ENCODE results near the gene SEC14L1.
A peak's percentile ranks its signal among the peaks of the same experiment; 100 is the strongest.

The SEC14L1 gene

GRCh38 chr17:77106874-77107358, 33.9 kb upstream of the SEC14L1 start:
- peak overlapping the region; percentile 61 for H3K4me3 ChIP-seq (ENCODE audit: low read length)
- peak; percentile 40 for TF ChIP-seq CTCF (IDR thresholded peaks at IDR 0.05; ENCODE audit: low read length)
- TF ChIP-seq EZH2 (optimal IDR thresholded peaks at IDR 0.05; ENCODE audit: low read depth, low read length), result no peak
- TF ChIP-seq EZH2phosphoT487 (IDR thresholded peaks at IDR 0.05; ENCODE audit: low read length), result no peak
- DNase-seq, result peak; percentile 78
- H3K36me3 ChIP-seq (replicated peaks; ENCODE audit: insufficient read depth, low read length), result no peaks in the 10 kb centered on the region
- peak overlapping the region; percentile 90 for H3K4me2 ChIP-seq (ENCODE audit: low read depth, low read length)
- H3K9me2 ChIP-seq (replicated peaks; ENCODE audit: insufficient read depth, low read length), result no peaks in the 10 kb centered on the region
- H3K79me2 ChIP-seq (ENCODE audit: low read length), result peaks cover 8% of the 10 kb centered on the region; the same call in 1 of the 2 replicates
- peak overlapping the region; percentile 2; the same call in 1 of the 2 replicates for H2AFZ ChIP-seq (ENCODE audit: low read length)
- H3F3A ChIP-seq (ENCODE audit: insufficient read depth, low read length), result peaks cover 44% of the 10 kb centered on the region
- H3K9me3 ChIP-seq (replicated peaks; ENCODE audit: insufficient read depth, low read length), result no peaks in the 10 kb centered on the region
- peak overlapping the region; percentile 89 for H3K9ac ChIP-seq (ENCODE audit: low read length)
- no peaks in the 10 kb centered on the region for H3K27me3 ChIP-seq (replicated peaks; ENCODE audit: insufficient read depth, low read length)
- peak overlapping the region; percentile 96 for H3K27ac ChIP-seq (ENCODE audit: low read length)
- no peaks in the 10 kb centered on the region for H4K20me1 ChIP-seq (ENCODE audit: insufficient read depth, low read length)
- H3K4me1 ChIP-seq (ENCODE audit: low read length), result peaks cover 36% of the 10 kb centered on the region

- peak overlapping the region; percentile 89 for H3K9ac ChIP-seq (ENCODE audit: low read length)
- H3K27ac ChIP-seq (ENCODE audit: low read length), result peak overlapping the region; percentile 96
- H3K27me3 ChIP-seq (replicated peaks; ENCODE audit: insufficient read depth, low read length), result no peaks in the 10 kb centered on the region
- TF ChIP-seq EZH2phosphoT487 (IDR thresholded peaks at IDR 0.05; ENCODE audit: low read length) (no peak), EZH2 (optimal IDR thresholded peaks at IDR 0.05; ENCODE audit: low read depth, low read length) (no peak), CTCF (IDR thresholded peaks at IDR 0.05; ENCODE audit: low read length) (no peak)
- H4K20me1 ChIP-seq (ENCODE audit: insufficient read depth, low read length), result no peaks in the 10 kb centered on the region
- peaks cover 8% of the 10 kb centered on the region; the same call in 1 of the 2 replicates for H3K79me2 ChIP-seq (ENCODE audit: low read length)
- H3K4me2 ChIP-seq (ENCODE audit: low read depth, low read length), result peak overlapping the region; percentile 90
- peak overlapping the region; percentile 61; the same call in 1 of the 2 replicates for H3K4me3 ChIP-seq (ENCODE audit: low read length)
- H3K36me3 ChIP-seq (replicated peaks; ENCODE audit: insufficient read depth, low read length), result no peaks in the 10 kb centered on the region
- peak; percentile 88 for DNase-seq
- H3F3A ChIP-seq (ENCODE audit: insufficient read depth, low read length), result peaks cover 44% of the 10 kb centered on the region
- 0 out of 2 replicates have a peak overlapping the region, but pooled peaks have one; percentile 2 for H2AFZ ChIP-seq (ENCODE audit: low read length)
- H3K9me2 ChIP-seq (replicated peaks; ENCODE audit: insufficient read depth, low read length), result no peaks in the 10 kb centered on the region
- H3K4me1 ChIP-seq (ENCODE audit: low read length), result peaks cover 36% of the 10 kb centered on the region
- H3K9me3 ChIP-seq (replicated peaks; ENCODE audit: insufficient read depth, low read length), result no peaks in the 10 kb centered on the region
Observed at GRCh38 chr17:77107506-77108433, 33.0 kb upstream of the SEC14L1 start.

- H3K4me3 ChIP-seq (ENCODE audit: low read length), result peak overlapping the region; percentile 30; the same call in 1 of the 2 replicates
- H2AFZ ChIP-seq (ENCODE audit: low read length), result peak overlapping the region; percentile 18
- no peaks in the 10 kb centered on the region for H3K9me3 ChIP-seq (replicated peaks; ENCODE audit: insufficient read depth, low read length)
- TF ChIP-seq EZH2phosphoT487 (IDR thresholded peaks at IDR 0.05; ENCODE audit: low read length) (no peak), EZH2 (optimal IDR thresholded peaks at IDR 0.05; ENCODE audit: low read depth, low read length) (no peak), CTCF (IDR thresholded peaks at IDR 0.05; ENCODE audit: low read length) (no peak)
- H3K9ac ChIP-seq (ENCODE audit: low read length), result peak overlapping the region; percentile 34
- H3K4me1 ChIP-seq (ENCODE audit: low read length), result peaks cover 36% of the 10 kb centered on the region
- H3K27me3 ChIP-seq (replicated peaks; ENCODE audit: insufficient read depth, low read length), result no peaks in the 10 kb centered on the region
- no peaks in the 10 kb centered on the region for H3K36me3 ChIP-seq (replicated peaks; ENCODE audit: insufficient read depth, low read length)
- H3K79me2 ChIP-seq (ENCODE audit: low read length), result peaks cover 8% of the 10 kb centered on the region; the same call in 1 of the 2 replicates
- no peaks in the 10 kb centered on the region for H4K20me1 ChIP-seq (ENCODE audit: insufficient read depth, low read length)
- DNase-seq, result peak; percentile 23
- peaks cover 44% of the 10 kb centered on the region for H3F3A ChIP-seq (ENCODE audit: insufficient read depth, low read length)
- H3K4me2 ChIP-seq (ENCODE audit: low read depth, low read length), result peak overlapping the region; percentile 84
- H3K27ac ChIP-seq (ENCODE audit: low read length), result peak overlapping the region; percentile 74
- H3K9me2 ChIP-seq (replicated peaks; ENCODE audit: insufficient read depth, low read length), result no peaks in the 10 kb centered on the region
Observed at GRCh38 chr17:77109159-77109759, 31.5 kb upstream of the SEC14L1 start.
